Measurements from ENCODE around the gene ZMYND8.

DNA sequence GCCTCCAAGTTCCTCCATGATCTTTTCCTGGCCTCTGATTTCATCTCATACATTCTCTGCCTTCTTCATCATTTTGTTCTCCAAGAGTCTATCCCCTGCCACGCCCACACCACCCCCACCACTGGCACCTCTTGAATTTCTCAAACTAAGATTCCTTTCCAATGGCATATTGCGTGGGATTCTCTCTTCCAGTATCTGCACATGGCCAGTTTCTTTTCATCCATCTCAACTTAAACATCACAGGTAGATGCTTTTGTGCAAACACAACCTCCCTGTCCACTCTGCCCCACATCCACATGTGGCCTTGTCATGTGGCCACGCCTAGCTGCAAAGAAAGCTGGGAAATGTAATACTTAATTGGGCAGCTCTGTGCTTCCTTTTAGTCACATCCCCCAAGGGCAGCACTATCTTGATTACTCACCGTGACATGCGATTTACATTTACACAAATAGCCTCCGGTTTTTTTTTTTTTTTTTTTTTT is 33.4 kb upstream of the ZMYND8 start:
- TF ChIP-seq GATA3 (IDR thresholded peaks at IDR 0.05; ENCODE audit: low read depth, low read length) (no peak), GATA2 (IDR thresholded peaks at IDR 0.05; ENCODE audit: low read depth, low read length) (no peak)

Data from SH-SY5Y (cell line).